Left ventricle myocardium inferior (tissue), 1 donor: ENCODE measurements around the gene DDX1. TPM values are rescaled to one million over a fixed set of nuclear protein-coding genes. Genes with fewer than 3 reads are reported as not detected.

Experiments used
- DNase-seq: peaks from one replicate; pipeline ENCODE4 v3.0.0-alpha.2; 2020
- H3K27ac ChIP-seq: fragments of 200-600 bp; replicated peaks from 2 replicates; pipeline ENCODE4 v1.8.0; 2021
- H3K27me3 ChIP-seq: fragments of 200-600 bp; 2 replicates; pipeline ENCODE4 v1.8.0; 2021; ENCODE audit warnings: low read depth
- H3K36me3 ChIP-seq: fragments of 200-600 bp; 2 replicates; pipeline ENCODE4 v1.8.0; 2021
- H3K4me1 ChIP-seq: fragments of 200-600 bp; 2 replicates; pipeline ENCODE4 v1.8.0; 2021
- H3K4me3 ChIP-seq: fragments of 200-600 bp; 2 replicates; pipeline ENCODE4 v1.8.0; 2021; ENCODE audit warnings: mild to moderate bottlenecking, moderate library complexity
- H3K9me3 ChIP-seq: fragments of 200-600 bp; replicated peaks from 2 replicates; pipeline ENCODE4 v1.8.0; 2021
- intact Hi-C: fragments of 100-400 bp; cut with micrococcal nuclease; formaldehyde crosslinking; loops from one replicate; pipeline ENCODE4 v1.11.0; 2022
- total RNA-seq: library from RNA; stranded (reverse); fragmentation: NEBNext Ultra II Directional; extraction: Animal tissue kit (Norgen Biotek cat#: 25700); gene quantifications from one replicate; pipeline ENCODE4 v1.2.1, GENCODE V29; 2021
- TF ChIP-seq, protein P1 (sequence below): fragments of 200-600 bp; IDR thresholded peaks from 2 replicates; pipeline ENCODE4 v1.8.0; 2021; ENCODE audit warnings: antibody characterized with exemption, mild to moderate bottlenecking, borderline replicate concordance
- donor health status: DM: no; HTN: yes; CAD: no; lungs with severe emphysema.

Gene DDX1
- total RNA-seq, 1 donor from 2014 or later: 156 TPM

DNA sequence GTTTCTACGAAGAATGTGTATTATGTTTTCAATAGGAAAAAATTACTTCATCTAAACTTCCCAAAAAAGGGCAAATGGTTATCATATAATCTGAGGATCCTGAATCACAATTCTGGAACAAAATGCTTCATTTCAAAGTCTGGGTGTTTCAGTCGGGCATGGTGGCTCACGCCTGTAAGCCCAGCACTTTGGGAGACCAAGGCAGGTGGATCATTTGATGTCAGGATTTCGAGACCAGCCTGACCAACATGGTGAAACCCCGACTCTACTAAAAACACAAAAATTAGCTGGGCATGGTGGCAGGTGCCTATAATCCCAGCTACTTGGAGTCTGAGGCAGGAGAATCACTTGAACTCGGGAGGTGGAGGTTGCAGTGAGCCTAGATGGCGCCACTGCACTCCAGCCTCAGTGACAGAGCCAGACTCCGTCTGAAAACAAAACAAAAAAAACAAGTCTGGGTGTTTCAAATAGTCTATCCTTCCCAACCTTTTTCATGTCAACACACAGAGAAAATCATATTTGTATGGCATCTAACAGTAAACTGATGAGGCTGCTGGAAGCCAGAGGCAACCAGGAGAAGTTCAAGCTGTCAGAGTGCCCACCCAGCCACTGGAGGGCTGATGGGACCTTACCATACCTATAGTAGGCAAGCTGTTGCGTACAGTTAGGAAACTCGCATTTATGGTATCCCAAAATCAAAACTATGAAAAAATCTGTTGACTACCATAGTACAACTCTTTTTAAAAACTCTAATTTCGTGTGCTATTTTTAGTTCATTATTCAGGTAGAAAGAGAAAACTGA, 45.2 kb upstream of the DDX1 start:
- TF ChIP-seq, protein P1, sequence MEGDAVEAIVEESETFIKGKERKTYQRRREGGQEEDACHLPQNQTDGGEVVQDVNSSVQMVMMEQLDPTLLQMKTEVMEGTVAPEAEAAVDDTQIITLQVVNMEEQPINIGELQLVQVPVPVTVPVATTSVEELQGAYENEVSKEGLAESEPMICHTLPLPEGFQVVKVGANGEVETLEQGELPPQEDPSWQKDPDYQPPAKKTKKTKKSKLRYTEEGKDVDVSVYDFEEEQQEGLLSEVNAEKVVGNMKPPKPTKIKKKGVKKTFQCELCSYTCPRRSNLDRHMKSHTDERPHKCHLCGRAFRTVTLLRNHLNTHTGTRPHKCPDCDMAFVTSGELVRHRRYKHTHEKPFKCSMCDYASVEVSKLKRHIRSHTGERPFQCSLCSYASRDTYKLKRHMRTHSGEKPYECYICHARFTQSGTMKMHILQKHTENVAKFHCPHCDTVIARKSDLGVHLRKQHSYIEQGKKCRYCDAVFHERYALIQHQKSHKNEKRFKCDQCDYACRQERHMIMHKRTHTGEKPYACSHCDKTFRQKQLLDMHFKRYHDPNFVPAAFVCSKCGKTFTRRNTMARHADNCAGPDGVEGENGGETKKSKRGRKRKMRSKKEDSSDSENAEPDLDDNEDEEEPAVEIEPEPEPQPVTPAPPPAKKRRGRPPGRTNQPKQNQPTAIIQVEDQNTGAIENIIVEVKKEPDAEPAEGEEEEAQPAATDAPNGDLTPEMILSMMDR: no peak
- intact Hi-C loops: no loop called here
- no peaks in the 10 kb centered on the region for H3K9me3 ChIP-seq
- H3K27me3 ChIP-seq: no peaks in the 10 kb centered on the region
- no peak overlapping the region for H3K27ac ChIP-seq
- peaks cover 30% of the 10 kb centered on the region for H3K36me3 ChIP-seq
- peaks cover 9% of the 10 kb centered on the region for H3K4me1 ChIP-seq
- no peak for DNase-seq
- H3K4me3 ChIP-seq: no peak overlapping the region

DNA sequence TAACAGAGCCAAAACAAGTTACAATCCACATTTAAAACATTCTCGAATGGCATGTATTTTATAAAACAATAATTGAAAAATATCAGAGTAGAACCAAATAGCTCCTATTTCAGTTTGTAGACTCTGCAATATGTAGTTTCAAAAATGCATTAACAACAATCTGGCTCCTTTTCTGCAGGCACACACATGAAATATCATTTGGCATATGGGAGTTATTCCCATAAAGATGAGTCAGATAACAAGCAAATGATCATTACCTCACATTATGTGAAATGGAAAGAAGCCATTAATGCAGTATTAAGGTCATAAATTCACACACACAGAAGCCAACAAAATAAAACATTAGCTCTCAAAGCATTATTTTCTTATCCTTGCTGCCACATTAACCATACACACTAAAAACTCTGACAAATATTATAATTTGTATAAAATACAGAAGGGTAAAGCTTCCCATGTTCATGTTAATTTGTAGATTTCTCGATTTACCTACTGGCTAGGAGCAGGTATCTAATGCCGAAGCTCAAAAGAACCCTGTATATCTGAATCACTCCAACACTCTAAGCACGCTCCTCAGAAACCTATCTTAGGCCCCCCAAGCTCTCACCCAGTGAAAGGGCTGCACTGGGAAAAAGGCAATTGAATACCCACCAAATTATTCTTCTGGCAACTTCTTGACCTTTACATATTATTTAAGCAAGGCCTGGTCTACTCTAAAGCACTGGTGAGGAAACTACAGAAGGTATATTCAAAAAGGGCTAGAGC, 44.4 kb upstream of the DDX1 start:
- intact Hi-C loops: no loop called here
- H3K36me3 ChIP-seq: peaks cover 31% of the 10 kb centered on the region
- TF ChIP-seq, protein P1: no peak

DNA sequence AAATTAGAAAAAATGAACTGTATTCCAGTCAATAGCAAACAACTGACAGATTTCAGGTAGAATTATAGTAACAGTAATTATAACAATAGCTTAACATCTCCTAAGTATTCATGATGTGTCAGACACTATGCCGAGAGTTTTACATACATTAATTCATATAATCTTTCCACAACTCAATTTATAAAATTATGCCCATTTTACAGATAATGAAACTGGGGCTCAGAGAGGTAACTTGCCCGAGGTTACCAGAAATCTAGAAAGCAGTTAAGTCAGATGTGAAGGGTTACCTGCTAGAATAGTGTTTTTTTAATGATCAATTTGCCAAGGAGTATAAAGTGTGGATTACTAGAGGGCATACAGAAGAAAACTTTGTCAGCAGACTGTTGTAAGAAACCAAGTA, 42.7 kb upstream of the DDX1 start:
- H3K27me3 ChIP-seq: no peaks in the 10 kb centered on the region
- TF ChIP-seq, protein P1: no peak
- no peak for DNase-seq
- H3K4me1 ChIP-seq: no peaks in the 10 kb centered on the region
- no peak overlapping the region for H3K4me3 ChIP-seq
- no peaks in the 10 kb centered on the region for H3K9me3 ChIP-seq
- intact Hi-C loops: no loop called here
- H3K27ac ChIP-seq: no peak overlapping the region
- peaks cover 45% of the 10 kb centered on the region for H3K36me3 ChIP-seq

More for the DNA sequence above, 44.4 kb upstream of the DDX1 start:
- no peaks in the 10 kb centered on the region for H3K27me3 ChIP-seq
- H3K4me1 ChIP-seq: peaks cover 9% of the 10 kb centered on the region
- H3K4me3 ChIP-seq: no peak overlapping the region
- no peaks in the 10 kb centered on the region for H3K9me3 ChIP-seq
- H3K27ac ChIP-seq: no peak overlapping the region
- DNase-seq: no peak

DNA sequence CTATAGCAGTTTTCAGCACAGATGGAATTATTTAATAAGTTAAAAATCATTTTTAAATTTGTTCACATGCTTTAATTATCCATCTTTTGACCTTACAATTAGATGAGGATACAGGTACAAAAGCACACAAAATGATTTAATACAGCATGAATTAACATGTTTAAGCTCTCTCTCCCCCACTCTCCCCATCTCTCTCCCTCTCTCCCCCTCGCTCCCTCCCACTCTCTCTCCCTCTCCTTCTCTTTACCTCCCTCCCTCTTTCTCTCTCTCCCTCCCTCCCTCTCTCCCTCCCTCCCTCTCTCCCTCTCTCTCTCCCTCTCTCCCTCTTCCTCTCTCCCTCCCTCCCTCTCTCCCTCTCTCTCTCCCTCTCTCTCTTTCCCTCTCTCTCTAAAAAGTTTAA, 38.1 kb upstream of the DDX1 start:
- no peak overlapping the region for H3K4me3 ChIP-seq
- H3K36me3 ChIP-seq: peaks cover 56% of the 10 kb centered on the region
- H3K27ac ChIP-seq: no peak overlapping the region
- no peaks in the 10 kb centered on the region for H3K27me3 ChIP-seq
- peaks cover 11% of the 10 kb centered on the region for H3K4me1 ChIP-seq
- no peak for DNase-seq
- no peaks in the 10 kb centered on the region for H3K9me3 ChIP-seq
- TF ChIP-seq, protein P1: no peak
- intact Hi-C loops: no loop called here

DNA sequence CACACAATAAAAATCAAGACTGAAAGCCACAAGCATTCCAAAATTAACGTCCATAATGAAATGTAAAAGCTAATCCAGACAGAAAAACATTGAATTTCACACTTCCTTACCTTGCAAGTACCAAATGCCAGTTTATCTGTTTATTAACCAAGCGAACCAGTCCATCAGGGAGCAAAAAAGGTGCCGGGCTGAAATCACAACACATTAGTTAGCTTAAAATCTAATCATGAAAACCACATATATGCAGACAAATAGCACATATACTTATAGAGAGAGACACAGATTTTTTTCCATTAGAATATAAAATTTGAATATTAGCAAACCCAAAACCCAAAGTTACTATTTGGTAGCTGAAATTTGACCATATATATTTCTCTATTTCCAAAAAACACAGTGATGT, 37.7 kb upstream of the DDX1 start:
- intact Hi-C loops: no loop called here
- H3K4me3 ChIP-seq: no peak overlapping the region
- H3K27ac ChIP-seq: no peak overlapping the region
- H3K4me1 ChIP-seq: peaks cover 15% of the 10 kb centered on the region
- no peak for DNase-seq
- TF ChIP-seq, protein P1: no peak
- H3K9me3 ChIP-seq: no peaks in the 10 kb centered on the region
- peaks cover 52% of the 10 kb centered on the region for H3K36me3 ChIP-seq
- H3K27me3 ChIP-seq: no peaks in the 10 kb centered on the region
